Gastroesophageal sphincter (tissue), 3 donors: ENCODE measurements around the gene DIP2C.

Experiments
- EP300 ChIP-seq: sonication (generic); formaldehyde crosslinking; IDR thresholded peaks from one replicate; pipeline ENCODE4 v1.6.1; 2017; ENCODE audit warnings: antibody characterized with exemption, mild to moderate bottlenecking
- POLR2A ChIP-seq, 2 donors: fragments of 450-650 bp; IDR thresholded peaks; one replicate each; pipeline ENCODE4 v1.6.1; 2017; ENCODE audit warnings: antibody characterized with exemption in 2 of 2, mild to moderate bottlenecking in 2 of 2, moderate library complexity in 1 of 2
- TF ChIP-seq, protein P1 (sequence below), 4 experiments: fragments of 200-600 bp in 2 of 4; fragments of 450-650 bp in 2 of 4; sonication (generic) in 1 of 4; IDR thresholded peaks; one replicate each; pipeline ENCODE4 v1.5.1; 2017 to 2019; ENCODE audit warnings: antibody characterized with exemption in 4 of 4, mild to moderate bottlenecking in 2 of 4, moderate library complexity in 2 of 4

DNA sequence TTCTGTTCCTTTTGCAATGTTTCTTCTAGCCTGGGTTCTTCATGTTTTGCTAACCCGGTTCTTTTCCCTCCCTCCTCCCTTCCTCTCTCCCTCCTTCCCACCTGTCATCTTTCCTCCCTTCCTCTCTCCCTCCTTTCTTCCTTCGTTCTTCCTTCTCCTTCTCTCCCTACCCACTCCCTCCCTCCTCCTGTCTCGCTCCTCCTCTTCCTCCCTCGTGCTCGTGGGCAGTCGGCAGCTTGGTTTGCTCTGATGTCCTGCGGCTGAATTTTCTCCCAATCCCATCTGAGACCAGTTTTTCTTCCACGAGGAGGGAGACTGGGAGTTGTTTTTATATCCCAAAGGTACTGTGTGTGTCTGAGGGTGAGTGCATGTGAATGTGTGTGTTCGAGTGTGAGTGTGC is 43.6 kb upstream of the DIP2C start:
- TF ChIP-seq, protein P1, sequence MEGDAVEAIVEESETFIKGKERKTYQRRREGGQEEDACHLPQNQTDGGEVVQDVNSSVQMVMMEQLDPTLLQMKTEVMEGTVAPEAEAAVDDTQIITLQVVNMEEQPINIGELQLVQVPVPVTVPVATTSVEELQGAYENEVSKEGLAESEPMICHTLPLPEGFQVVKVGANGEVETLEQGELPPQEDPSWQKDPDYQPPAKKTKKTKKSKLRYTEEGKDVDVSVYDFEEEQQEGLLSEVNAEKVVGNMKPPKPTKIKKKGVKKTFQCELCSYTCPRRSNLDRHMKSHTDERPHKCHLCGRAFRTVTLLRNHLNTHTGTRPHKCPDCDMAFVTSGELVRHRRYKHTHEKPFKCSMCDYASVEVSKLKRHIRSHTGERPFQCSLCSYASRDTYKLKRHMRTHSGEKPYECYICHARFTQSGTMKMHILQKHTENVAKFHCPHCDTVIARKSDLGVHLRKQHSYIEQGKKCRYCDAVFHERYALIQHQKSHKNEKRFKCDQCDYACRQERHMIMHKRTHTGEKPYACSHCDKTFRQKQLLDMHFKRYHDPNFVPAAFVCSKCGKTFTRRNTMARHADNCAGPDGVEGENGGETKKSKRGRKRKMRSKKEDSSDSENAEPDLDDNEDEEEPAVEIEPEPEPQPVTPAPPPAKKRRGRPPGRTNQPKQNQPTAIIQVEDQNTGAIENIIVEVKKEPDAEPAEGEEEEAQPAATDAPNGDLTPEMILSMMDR (IDR thresholded peaks at IDR 0.05): no peak
- TF ChIP-seq EP300: no peak
- TF ChIP-seq POLR2A (IDR thresholded peaks at IDR 0.05): no peak
